SK-N-SH (cell line): ENCODE data around the gene OSBPL6. TPM values are rescaled to one million over a fixed set of nuclear protein-coding genes. Genes with fewer than 3 reads are reported as not detected.
A peak's percentile ranks its signal among the peaks of the same experiment; 100 is the strongest.

Experiments used
- CTCF ChIA-PET: fragments of 300-600, 350-600 bp; formaldehyde crosslinking; extraction: SDS; loops from one replicate; lab custom pipeline; 2021; lab: Yijun Ruan, JAX
- POLR2A ChIA-PET: fragments of 350-600 bp; sonication (Branson Sonifier 250); formaldehyde crosslinking; extraction: SDS; loops from one replicate; lab custom pipeline; 2020; ENCODE audit warnings: antibody characterized with exemption, inconsistent platforms; lab: Yijun Ruan, JAX
- DNase-seq: peaks from one replicate; pipeline ENCODE4 v3.0.0; 2012
- H2AFZ ChIP-seq: fragments of 200-600 bp; sonication (generic); 2 replicates; pipeline ENCODE4 v1.8.1; 2016; ENCODE audit warnings: antibody characterized with exemption, mild to moderate bottlenecking, low read depth
- H3F3A ChIP-seq: fragments of 200-600 bp; sonication (generic); replicated peaks from 2 replicates; pipeline ENCODE3; 2016; ENCODE audit warnings: antibody characterized with exemption, mild to moderate bottlenecking; ENCODE audit not compliant: insufficient read depth
- H3K27ac ChIP-seq, 2 experiments: fragments of 200-500 bp in 1 of 2; fragments of 200-600 bp in 1 of 2; sonication (Bioruptor generic) in 1 of 2; sonication (generic), shearing (Covaris generic) in 1 of 2; 2 replicates each; pipeline versions ENCODE4 v1.5.1 to v1.6.1; 2014 to 2016; ENCODE audit warnings: low read depth in 2 of 2, inconsistent platforms in 1 of 2, low read length in 1 of 2, mild to moderate bottlenecking in 1 of 2, mixed read lengths in 1 of 2
- H3K27me3 ChIP-seq: fragments of 200-600 bp; sonication (generic), shearing (Covaris generic); 2 replicates; pipeline ENCODE4 v1.6.1; 2016; ENCODE audit warnings: mixed run types; ENCODE audit not compliant: insufficient read depth
- H3K36me3 ChIP-seq, 2 experiments: fragments of 200-500 bp in 1 of 2; fragments of 200-600 bp in 1 of 2; sonication (Bioruptor generic) in 1 of 2; sonication (generic) in 1 of 2; replicated peaks in 1 of 2; 2 replicates each; pipeline versions ENCODE3 to v1.5.1; 2014 to 2016; ENCODE audit warnings: low read length in 1 of 2, mild to moderate bottlenecking in 1 of 2; ENCODE audit not compliant: insufficient read depth in 2 of 2, control insufficient read depth in 1 of 2
- H3K4me1 ChIP-seq, 2 experiments: fragments of 200-500 bp in 1 of 2; fragments of 200-600 bp in 1 of 2; sonication (Bioruptor generic) in 1 of 2; sonication (generic), shearing (Covaris generic) in 1 of 2; 2 replicates each; pipeline versions ENCODE4 v1.5.1 to v1.6.1; 2014 to 2016; ENCODE audit warnings: low read depth in 1 of 2, low read length in 1 of 2, mixed run types in 1 of 2; ENCODE audit not compliant: insufficient read depth in 2 of 2, control insufficient read depth in 1 of 2
- H3K4me2 ChIP-seq: fragments of 200-600 bp; sonication (generic), shearing (Covaris generic); 2 replicates; pipeline ENCODE4 v1.6.1; 2017; ENCODE audit warnings: mixed run types
- H3K4me3 ChIP-seq, 2 experiments: fragments of 200-500 bp in 1 of 2; fragments of 200-600 bp in 1 of 2; sonication (Bioruptor generic) in 1 of 2; sonication (generic), shearing (Covaris generic) in 1 of 2; 2 replicates each; pipeline versions ENCODE4 v1.5.1 to v1.8.1; 2014 to 2016; ENCODE audit warnings: low read depth in 2 of 2, inconsistent platforms in 1 of 2, low read length in 1 of 2, mild to moderate bottlenecking in 1 of 2, mixed read lengths in 1 of 2, moderate library complexity in 1 of 2
- H3K79me2 ChIP-seq: fragments of 200-600 bp; sonication (generic); 2 replicates; pipeline ENCODE4 v1.8.1; 2017; ENCODE audit warnings: mild to moderate bottlenecking; ENCODE audit not compliant: insufficient read depth
- H3K9ac ChIP-seq: fragments of 200-600 bp; sonication (generic); 2 replicates; pipeline ENCODE4 v1.6.1; 2017; ENCODE audit warnings: mixed run types
- H3K9me2 ChIP-seq: fragments of 200-600 bp; sonication (generic); 2 replicates; pipeline ENCODE4 v1.6.1; 2017; ENCODE audit warnings: mixed run types
- H3K9me3 ChIP-seq: fragments of 200-600 bp; sonication (generic); 2 replicates; pipeline ENCODE4 v1.6.1; 2017; ENCODE audit warnings: mixed run types, mild to moderate bottlenecking, moderate library complexity
- H4K20me1 ChIP-seq: fragments of 200-600 bp; sonication (generic); 2 replicates; pipeline ENCODE4 v1.6.1; 2017; ENCODE audit warnings: mild to moderate bottlenecking, mixed run types; ENCODE audit not compliant: insufficient read depth
- CTCF ChIP-seq: fragments of 200-600 bp; sonication (generic); IDR thresholded peaks from 2 replicates; pipeline ENCODE4 v1.6.1; 2017; ENCODE audit warnings: antibody characterized with exemption, mild to moderate bottlenecking, moderate library complexity
- EP300 ChIP-seq, 2 experiments: IDR thresholded peaks; 2 replicates each; pipeline versions ENCODE4 v1.4.0 to v1.6.1; 2012; ENCODE audit warnings: borderline replicate concordance in 1 of 2, low read depth in 1 of 2, low read length in 1 of 2
- FOSL2 ChIP-seq: IDR thresholded peaks from 2 replicates; pipeline ENCODE4 v1.4.0; 2012; ENCODE audit warnings: low read depth, mild to moderate bottlenecking, moderate library complexity, borderline replicate concordance
- FOXM1 ChIP-seq: IDR thresholded peaks from 2 replicates; pipeline ENCODE4 v1.4.0; 2012; ENCODE audit warnings: low read depth, mild to moderate bottlenecking
- MXI1 ChIP-seq: IDR thresholded peaks from 2 replicates; pipeline ENCODE4 v1.6.1; 2012; ENCODE audit warnings: mild to moderate bottlenecking, low read depth, low read length, improper control_type of control experiment
- RAD21 ChIP-seq: IDR thresholded peaks from 2 replicates; pipeline ENCODE4 v1.6.1; 2012; ENCODE audit warnings: mild to moderate bottlenecking, low read length
- SIN3A ChIP-seq: IDR thresholded peaks from 2 replicates; pipeline ENCODE4 v1.6.1; 2012; ENCODE audit warnings: low read depth, mild to moderate bottlenecking, low read length, moderate library complexity, borderline replicate concordance
- SMC3 ChIP-seq: IDR thresholded peaks from 2 replicates; pipeline ENCODE4 v1.6.1; 2012; ENCODE audit warnings: low read depth, low read length, improper control_type of control experiment
- USF2 ChIP-seq: fragments of 150-350 bp; IDR thresholded peaks from 2 replicates; pipeline ENCODE4 v1.6.1; 2017; ENCODE audit warnings: antibody characterized with exemption, low read length, low read depth, borderline replicate concordance
- WGBS: methylation state at CpG from one replicate; pipeline ENCODE4 v1.1.6; 2017; ENCODE audit warnings: low lambda C conversion rate; 5-methylcytosine and 5-hydroxymethylcytosine counted together
- polyA plus RNA-seq, 3 experiments: library from polyadenylated mRNA; depleted of rRNA; stranded (reverse); fragments of >200 nt; gene quantifications; 2 replicates each; pipeline ENCODE4 v1.2.3, GENCODE V29; 2012
- TF ChIP-seq, protein P1 (sequence below): IDR thresholded peaks from 2 replicates; pipeline ENCODE4; 2012
- TF ChIP-seq, protein P2 (sequence below): IDR thresholded peaks from 2 replicates; pipeline ENCODE4 v1.4.0; 2012; ENCODE audit warnings: low read depth
- TF ChIP-seq, protein P3 (sequence below): IDR thresholded peaks from 2 replicates; pipeline ENCODE4 v1.4.0; 2012; ENCODE audit warnings: low read depth, borderline replicate concordance

The OSBPL6 gene
- polyA plus RNA-seq, 1 of the 3 experiments (the other 2 are of a cell fraction), result 2.7 TPM

GRCh38 chr2:178280244-178280852, 86.0 kb downstream of the OSBPL6 start:
- 43% methylated on average over 4 of the region's 4 CpGs for WGBS
- Histone ChIP-seq H2AFZ (no peak overlapping the region), H3K9me2 (no peaks in the 10 kb centered on the region), H3K9me3 (no peaks in the 10 kb centered on the region), H3K36me3 (no peaks in the 10 kb centered on the region), H3K9ac (no peak overlapping the region), H4K20me1 (no peaks in the 10 kb centered on the region), H3K27me3 (no peaks in the 10 kb centered on the region), H3K4me2 (no peak overlapping the region), H3K79me2 (no peaks in the 10 kb centered on the region; the same call in 1 of the 2 replicates), H3K27ac (peak overlapping the region in 1 of 2 experiments; percentile 87; a peak in 2 of 4 replicates), H3K4me1 (peaks cover 4 to 28% of the 10 kb centered on the region in 2 experiments; a peak in 3 of 4 replicates), H3K4me3 (no peak overlapping the region), H3F3A (peaks cover 22% of the 10 kb centered on the region)
- TF ChIP-seq MXI1, result no peak
- no peak for TF ChIP-seq EP300 (IDR thresholded peaks at IDR 0.05; ENCODE audit: borderline replicate concordance in 1 of 2, low read depth in 1 of 2, low read length in 1 of 2)
- peak; percentile 63 for TF ChIP-seq SMC3
- TF ChIP-seq RAD21, result peak; percentile 68
- no peak for TF ChIP-seq FOSL2
- peak; percentile 78 for TF ChIP-seq CTCF
- no peak for TF ChIP-seq FOXM1
- TF ChIP-seq, protein P1, sequence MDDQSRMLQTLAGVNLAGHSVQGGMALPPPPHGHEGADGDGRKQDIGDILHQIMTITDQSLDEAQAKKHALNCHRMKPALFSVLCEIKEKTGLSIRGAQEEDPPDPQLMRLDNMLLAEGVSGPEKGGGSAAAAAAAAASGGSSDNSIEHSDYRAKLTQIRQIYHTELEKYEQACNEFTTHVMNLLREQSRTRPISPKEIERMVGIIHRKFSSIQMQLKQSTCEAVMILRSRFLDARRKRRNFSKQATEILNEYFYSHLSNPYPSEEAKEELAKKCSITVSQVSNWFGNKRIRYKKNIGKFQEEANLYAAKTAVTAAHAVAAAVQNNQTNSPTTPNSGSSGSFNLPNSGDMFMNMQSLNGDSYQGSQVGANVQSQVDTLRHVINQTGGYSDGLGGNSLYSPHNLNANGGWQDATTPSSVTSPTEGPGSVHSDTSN, result no peak
- TF ChIP-seq, protein P2, sequence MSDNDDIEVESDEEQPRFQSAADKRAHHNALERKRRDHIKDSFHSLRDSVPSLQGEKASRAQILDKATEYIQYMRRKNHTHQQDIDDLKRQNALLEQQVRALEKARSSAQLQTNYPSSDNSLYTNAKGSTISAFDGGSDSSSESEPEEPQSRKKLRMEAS, result 0 out of 2 replicates have a peak, but pooled peaks have one; percentile 43
- TF ChIP-seq USF2, result no peak
- TF ChIP-seq SIN3A, result no peak
- TF ChIP-seq, protein P3, sequence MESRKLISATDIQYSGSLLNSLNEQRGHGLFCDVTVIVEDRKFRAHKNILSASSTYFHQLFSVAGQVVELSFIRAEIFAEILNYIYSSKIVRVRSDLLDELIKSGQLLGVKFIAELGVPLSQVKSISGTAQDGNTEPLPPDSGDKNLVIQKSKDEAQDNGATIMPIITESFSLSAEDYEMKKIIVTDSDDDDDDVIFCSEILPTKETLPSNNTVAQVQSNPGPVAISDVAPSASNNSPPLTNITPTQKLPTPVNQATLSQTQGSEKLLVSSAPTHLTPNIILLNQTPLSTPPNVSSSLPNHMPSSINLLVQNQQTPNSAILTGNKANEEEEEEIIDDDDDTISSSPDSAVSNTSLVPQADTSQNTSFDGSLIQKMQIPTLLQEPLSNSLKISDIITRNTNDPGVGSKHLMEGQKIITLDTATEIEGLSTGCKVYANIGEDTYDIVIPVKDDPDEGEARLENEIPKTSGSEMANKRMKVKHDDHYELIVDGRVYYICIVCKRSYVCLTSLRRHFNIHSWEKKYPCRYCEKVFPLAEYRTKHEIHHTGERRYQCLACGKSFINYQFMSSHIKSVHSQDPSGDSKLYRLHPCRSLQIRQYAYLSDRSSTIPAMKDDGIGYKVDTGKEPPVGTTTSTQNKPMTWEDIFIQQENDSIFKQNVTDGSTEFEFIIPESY, result no peak
- CTCF ChIA-PET, result interaction anchor here (0.6 to 2.0 kb wide), 8 partner anchors 9 to 151 kb away, joined by 3 to 5 read pairs (median 3); no protein-coding TSS in a partner anchor
- POLR2A ChIA-PET, result no interaction called here
- peak; percentile 46 for DNase-seq
